ENCODE data around the gene KLHDC8A.

GRCh38 chr1:205306929-205307566 is 49.7 kb downstream of the KLHDC8A start:
- TF ChIP-seq SRSF3 (IDR thresholded peaks at IDR 0.05; ENCODE audit: insufficient read depth, low read length) (no peak), RB1 (IDR thresholded peaks at IDR 0.05; ENCODE audit: low read depth) (no peak), CREB1 (IDR thresholded peaks at IDR 0.05) (no peak), CREB1 (CRISPR knock-in tag; IDR thresholded peaks at IDR 0.05) (no peak), HNRNPK (IDR thresholded peaks at IDR 0.05; ENCODE audit: low read depth, low read length, poor library complexity, severe bottlenecking) (no peak), ZNF76 (CRISPR knock-in tag; IDR thresholded peaks at IDR 0.05; ENCODE audit: borderline replicate concordance) (no peak), NRF1 (conservative IDR thresholded peaks at IDR 0.05 in 1 of 2, IDR thresholded peaks at IDR 0.05 in 1 of 2) (no peak), CTCF (IDR thresholded peaks at IDR 0.05 in 2 of 3, conservative IDR thresholded peaks at IDR 0.05 in 1 of 3; ENCODE audit: insufficient read depth in 2 of 3, low read depth in 1 of 3, low read length in 3 of 3) (no peak), U2AF1 (optimal IDR thresholded peaks at IDR 0.05; ENCODE audit: low read depth, low read length) (no peak), MITF (IDR thresholded peaks at IDR 0.05) (no peak), CEBPZ (IDR thresholded peaks at IDR 0.05; ENCODE audit: borderline replicate concordance, low read depth, low read length) (no peak)
